Measurements from ENCODE around the gene HEATR5A. TPM values are rescaled to one million over a fixed set of nuclear protein-coding genes. Genes with fewer than 3 reads are reported as not detected.

Gene HEATR5A
- 66.2 and 80.1 TPM in 2 replicates for total RNA-seq

DNA sequence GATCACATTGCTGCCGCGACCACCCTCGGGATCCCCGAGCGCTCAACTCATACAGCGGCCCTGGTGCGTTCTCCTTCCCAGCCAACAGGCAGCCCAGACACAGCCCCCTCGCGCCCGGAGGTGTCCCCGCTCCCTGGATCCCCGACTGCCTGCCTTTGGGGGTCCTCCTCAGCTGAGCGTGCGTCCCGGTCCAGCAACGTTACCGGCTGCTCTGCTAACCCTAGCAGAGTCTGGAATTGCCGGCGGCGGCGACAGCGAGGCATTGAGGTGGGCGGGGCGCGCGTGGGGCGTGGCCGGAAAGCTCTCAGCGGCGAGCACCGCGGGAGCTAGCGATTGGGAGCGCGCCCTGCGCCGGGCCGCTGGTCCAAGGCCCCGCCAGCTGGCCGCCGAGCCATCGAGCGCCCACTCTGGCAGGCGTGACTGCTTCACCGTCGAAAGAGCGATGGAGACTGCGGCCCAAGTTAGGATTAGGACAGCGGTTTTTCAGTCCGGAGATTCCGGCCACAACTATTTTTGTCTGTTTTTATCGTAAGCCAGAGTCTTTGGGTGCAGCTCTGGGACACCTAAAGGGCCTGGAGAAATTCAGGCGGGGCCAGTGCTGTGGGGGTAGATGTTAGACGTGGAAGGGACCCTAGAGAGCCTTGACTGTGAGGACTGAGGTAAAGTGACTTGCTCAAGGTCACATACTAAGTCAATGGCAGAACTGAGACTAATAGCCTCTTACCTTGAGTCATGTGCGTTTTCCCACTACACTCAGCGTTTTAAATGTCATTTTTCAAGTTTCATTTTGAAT lies at the start of gene HEATR5A:
Gene HEATR5A (minus strand): TSS at position 232 of the 793 bp plus-strand sequence. CDS start 17,575 bp downstream, outside the sequence.

GRCh38 chr14:31456841-31457664 lies 36.7 kb upstream of the HEATR5A start, which contains the start of gene DTD2:
Gene DTD2 (minus strand): TSS chr14:31457506. CDS start chr14:31457393, 113 bp downstream.

Other genes with a start within 250 kb of the HEATR5A start
- gene HECTD1, start 212.8 kb downstream of the HEATR5A start, total RNA-seq = 254 and 289 TPM in 2 replicates
- gene DTD2, start 37.0 kb upstream of the HEATR5A start, total RNA-seq = 31.7 and 35.3 TPM in 2 replicates
- not detected in 2 replicates for gene GPR33, start 67.5 kb upstream of the HEATR5A start, total RNA-seq
- 8.3 and 10.0 TPM in 2 replicates for gene NUBPL, start 140.9 kb upstream of the HEATR5A start, total RNA-seq